Measurements from ENCODE around the gene LIMK1. TPM values are rescaled to one million over a fixed set of nuclear protein-coding genes. Genes with fewer than 3 reads are reported as not detected.
A peak's percentile ranks its signal among the peaks of the same experiment; 100 is the strongest.

The LIMK1 gene
- total and polyA plus RNA-seq, 2 experiments from 2014 or later = 13.0 to 96.5 TPM

GRCh38 chr7:74130518-74130917 lies 46.9 kb downstream of the LIMK1 start (continued):
- TF ChIP-seq REST (IDR thresholded peaks at IDR 0.05; ENCODE audit: unreplicated experiment) (no peak), JUNB (IDR thresholded peaks at IDR 0.05; ENCODE audit: unreplicated experiment) (no peak), ZNF114 (CRISPR knock-in tag; IDR thresholded peaks at IDR 0.05) (no peak), ZNF331 (CRISPR knock-in tag; IDR thresholded peaks at IDR 0.05; ENCODE audit: low read depth) (no peak), EZH2 (IDR thresholded peaks at IDR 0.05; ENCODE audit: low read depth, unreplicated experiment) (no peak)

- ATAC-seq = no peak
- Histone ChIP-seq H3K27me3 (ENCODE audit: insufficient read depth) (no peaks in the 10 kb centered on the region), H3K4me2 (no peak overlapping the region), H4K20me1 (replicated peaks; ENCODE audit: insufficient read depth) (no peaks in the 10 kb centered on the region), H3K4me3 (no peak overlapping the region), H3K79me2 (replicated peaks; ENCODE audit: insufficient read depth) (no peaks in the 10 kb centered on the region), H2AFZ (no peak overlapping the region), H3F3A (replicated peaks; ENCODE audit: low read depth) (no peaks in the 10 kb centered on the region), H3K27ac (ENCODE audit: low read depth) (no peak overlapping the region), H3K36me3 (ENCODE audit: insufficient read depth) (no peaks in the 10 kb centered on the region), H3K9me2 (ENCODE audit: insufficient read depth) (no peaks in the 10 kb centered on the region), H3K4me1 (ENCODE audit: insufficient read depth) (peaks cover 8% of the 10 kb centered on the region)
- Mint-ChIP-seq H3K27me3 (ENCODE audit: insufficient read depth, low read depth, poor library complexity) (peaks cover 10% of the 10 kb centered on the region), H3K9me3 (peaks cover 5% of the 10 kb centered on the region; the same call in 2 of the 3 replicates), H3K4me3 (no peak overlapping the region), H3K36me3 (ENCODE audit: low read depth) (peaks cover 2% of the 10 kb centered on the region), H3K4me1 (peaks cover 24% of the 10 kb centered on the region), H3K27ac (0 out of 2 replicates have a peak overlapping the region, but pooled peaks have one; percentile 47)
- TF ChIP-seq STAT1 (IDR thresholded peaks at IDR 0.05; ENCODE audit: unreplicated experiment) = no peak
- no peak for TF ChIP-seq EZH2phosphoT487 (IDR thresholded peaks at IDR 0.05; ENCODE audit: unreplicated experiment)
- no peak for TF ChIP-seq ZNF331 (CRISPR knock-in tag; IDR thresholded peaks at IDR 0.05; ENCODE audit: low read depth)
- TF ChIP-seq JUNB (IDR thresholded peaks at IDR 0.05; ENCODE audit: unreplicated experiment) = no peak
- no peak for TF ChIP-seq ETS1 (IDR thresholded peaks at IDR 0.05)
- TF ChIP-seq ZNF114 (CRISPR knock-in tag; IDR thresholded peaks at IDR 0.05) = no peak
- no peak for DNase-seq (ENCODE audit: low spot score)
These were observed 50.6 kb downstream of the LIMK1 start for GRCh38 chr7:74134117-74134620.
